Keratinocyte (primary cell): ENCODE measurements around the gene PTGDR2. TPM values are rescaled to one million over a fixed set of nuclear protein-coding genes. Genes with fewer than 3 reads are reported as not detected.

Source experiments
- DNase-seq: peaks from one replicate; pipeline ENCODE4 v3.0.0-alpha.2; 2011; ENCODE audit warnings: low read depth, missing footprints, low spot score
- FAIRE-seq: peaks from 2 replicates; lab custom pipeline; 2011; peaks lifted over from hg19 to GRCh38; lab: Jason Lieb, UNC
- H2AFZ ChIP-seq: 2 replicates; pipeline ENCODE4 v1.6.0; 2012; ENCODE audit warnings: low read length, control low read depth, inconsistent platforms; ENCODE audit not compliant: control insufficient read depth
- H3K27ac ChIP-seq: 2 replicates; pipeline ENCODE4 v1.5.1; 2011; ENCODE audit warnings: low read length; ENCODE audit not compliant: control insufficient read depth, insufficient read depth
- H3K27me3 ChIP-seq: 3 replicates; pipeline ENCODE4 v1.6.0; 2011; ENCODE audit warnings: low read length; ENCODE audit not compliant: control insufficient read depth, insufficient read depth; ENCODE audit errors: extremely low read depth
- H3K36me3 ChIP-seq, 2 experiments: 2 replicates in 1 of 2; 3 replicates in 1 of 2; pipeline ENCODE4 v1.5.1; 2011; ENCODE audit warnings: low read length in 2 of 2, mild to moderate bottlenecking in 1 of 2; ENCODE audit not compliant: control insufficient read depth in 2 of 2, insufficient read depth in 2 of 2; ENCODE audit errors: extremely low read depth in 1 of 2
- H3K4me1 ChIP-seq: 3 replicates; pipeline ENCODE4 v1.5.1; 2011; ENCODE audit warnings: low read length; ENCODE audit not compliant: control insufficient read depth, insufficient read depth; ENCODE audit errors: extremely low read depth
- H3K4me2 ChIP-seq: 3 replicates; pipeline ENCODE4 v1.6.0; 2011; ENCODE audit warnings: low read depth, low read length; ENCODE audit not compliant: control insufficient read depth, insufficient read depth; ENCODE audit errors: extremely low read depth
- H3K4me3 ChIP-seq, 3 experiments: fragments of 200-600 bp in 1 of 3; sonication (generic) in 1 of 3; 2 replicates in 2 of 3; 3 replicates in 1 of 3; pipeline ENCODE4 v1.5.1; 2011 to 2016; ENCODE audit warnings: low read length in 3 of 3, mild to moderate bottlenecking in 3 of 3, control low read depth in 2 of 3, inconsistent platforms in 1 of 3, low read depth in 1 of 3, mixed read lengths in 1 of 3, mixed run types in 1 of 3, moderate library complexity in 1 of 3; ENCODE audit not compliant: control insufficient read depth in 2 of 3, insufficient read depth in 2 of 3; ENCODE audit errors: extremely low read depth in 1 of 3
- H3K79me2 ChIP-seq: 2 replicates; pipeline ENCODE4 v1.6.0; 2012; ENCODE audit warnings: low read length; ENCODE audit not compliant: control insufficient read depth, insufficient read depth
- H3K9ac ChIP-seq: 3 replicates; pipeline ENCODE4 v1.6.0; 2011; ENCODE audit warnings: low read length; ENCODE audit not compliant: control insufficient read depth, insufficient read depth; ENCODE audit errors: extremely low read depth
- H3K9me1 ChIP-seq: 3 replicates; pipeline ENCODE4 v1.6.0; 2011; ENCODE audit warnings: low read length; ENCODE audit not compliant: control insufficient read depth, insufficient read depth; ENCODE audit errors: extremely low read depth
- H3K9me3 ChIP-seq: 2 replicates; pipeline ENCODE4 v1.5.1; 2012; ENCODE audit warnings: low read depth, low read length; ENCODE audit not compliant: control insufficient read depth
- H4K20me1 ChIP-seq: 3 replicates; pipeline ENCODE4 v1.6.0; 2011; ENCODE audit warnings: low read length; ENCODE audit not compliant: control insufficient read depth, insufficient read depth; ENCODE audit errors: extremely low read depth
- CTCF ChIP-seq, 3 experiments: IDR thresholded peaks in 1 of 3; conservative IDR thresholded peaks in 1 of 3; optimal IDR thresholded peaks in 1 of 3; 2 replicates in 2 of 3; 3 replicates in 1 of 3; pipeline versions ENCODE3 to v1.5.1; 2011; ENCODE audit warnings: low read length in 3 of 3, mild to moderate bottlenecking in 3 of 3, moderate library complexity in 2 of 3, control low read depth in 1 of 3, inconsistent platforms in 1 of 3; ENCODE audit not compliant: insufficient read depth in 2 of 3; ENCODE audit errors: extremely low read depth in 1 of 3
- EZH2 ChIP-seq: IDR thresholded peaks from one replicate; pipeline ENCODE4 v1.6.1; 2012; ENCODE audit warnings: inconsistent platforms, mild to moderate bottlenecking, low read length, moderate library complexity
- dilution Hi-C: fragments of 300-500 bp; cut with MboI; formaldehyde crosslinking; loops from one replicate; pipeline ENCODE4 v1.7.0; 2020; ENCODE audit warnings: low sequenced_read_pairs; ENCODE audit not compliant: extremely low pct_ligation_motif_present
- polyA plus RNA-seq, 5 experiments: library from polyadenylated mRNA; depleted of rRNA in 3 of 5; stranded (reverse) in 3 of 5; stranded (forward) in 1 of 5; unstranded in 1 of 5; fragments of >200 nt; gene quantifications; 1 replicate in 1 of 5; 2 replicates in 3 of 5; 3 replicates in 1 of 5; pipeline versions ENCODE4 v1.2.1 to v1.2.3, GENCODE V29; 2011 to 2012; ENCODE audit warnings: missing spikeins in 2 of 5, low read depth in 1 of 5, low replicate concordance in 1 of 5

Gene PTGDR2
- polyA plus RNA-seq, 1 donor (not counting 4 experiments of a cell fraction or from before 2014, with no cell fraction given) = not detected

- FAIRE-seq = no peak
Measured at GRCh38 chr11:60899977-60900376, 44.2 kb upstream of the PTGDR2 start.

GRCh38 chr11:60899046-60899936 lies 43.5 kb upstream of the PTGDR2 start:
- no peaks in the 10 kb centered on the region for H3K9me3 ChIP-seq
- H3K79me2 ChIP-seq = peaks cover 21% of the 10 kb centered on the region
- H2AFZ ChIP-seq = no peak overlapping the region
- dilution Hi-C loops = no loop called here
- DNase-seq (no peak), FAIRE-seq (no peak)
- no peaks in the 10 kb centered on the region for H3K27me3 ChIP-seq
- H3K27ac ChIP-seq = no peak overlapping the region
- H3K4me3 ChIP-seq = no peak overlapping the region
- no peak overlapping the region for H3K9ac ChIP-seq
- no peaks in the 10 kb centered on the region for H3K9me1 ChIP-seq
- H3K36me3 ChIP-seq = peaks cover 41 to 57% of the 10 kb centered on the region in 2 experiments
- H4K20me1 ChIP-seq = peaks cover 5% of the 10 kb centered on the region
- H3K4me2 ChIP-seq = no peak overlapping the region
- TF ChIP-seq CTCF (optimal IDR thresholded peaks at IDR 0.05 in 1 of 3, IDR thresholded peaks at IDR 0.05 in 1 of 3, conservative IDR thresholded peaks at IDR 0.05 in 1 of 3; ENCODE audit: extremely low read depth in 1 of 3, insufficient read depth in 2 of 3, low read length in 3 of 3) (peak; percentile 83 to 98 (median 84)), EZH2 (no peak)
- H3K4me1 ChIP-seq = no peaks in the 10 kb centered on the region

More at GRCh38 chr11:60899977-60900376, 44.2 kb upstream of the PTGDR2 start:
- H3K79me2 ChIP-seq = peaks cover 28% of the 10 kb centered on the region
- no peaks in the 10 kb centered on the region for H3K27me3 ChIP-seq
- no peak overlapping the region for H2AFZ ChIP-seq
- H3K4me3 ChIP-seq = no peak overlapping the region
- no peaks in the 10 kb centered on the region for H3K9me1 ChIP-seq
- no peaks in the 10 kb centered on the region for H3K9me3 ChIP-seq
- H3K4me2 ChIP-seq = no peak overlapping the region
- TF ChIP-seq CTCF (optimal IDR thresholded peaks at IDR 0.05 in 1 of 3, IDR thresholded peaks at IDR 0.05 in 1 of 3, conservative IDR thresholded peaks at IDR 0.05 in 1 of 3; ENCODE audit: extremely low read depth in 1 of 3, insufficient read depth in 2 of 3, low read length in 3 of 3) (no peak), EZH2 (no peak)
- DNase-seq = no peak
- H3K36me3 ChIP-seq = peaks cover 41 to 54% of the 10 kb centered on the region in 2 experiments
- peaks cover 5% of the 10 kb centered on the region for H3K4me1 ChIP-seq
- no peak overlapping the region for H3K9ac ChIP-seq
- peaks cover 7% of the 10 kb centered on the region for H4K20me1 ChIP-seq
- no peak overlapping the region for H3K27ac ChIP-seq
- dilution Hi-C loops = no loop called here
